Cardiac muscle cell (in vitro differentiated cells and primary cell): ENCODE results near the gene EVA1B. TPM values are rescaled to one million over a fixed set of nuclear protein-coding genes. Genes with fewer than 3 reads are reported as not detected.

Experiments used
- DNase-seq, 2 donors: peaks; one replicate each; pipeline versions ENCODE4 v3.0.0 to v3.0.0-alpha.2; 2010 to 2017; ENCODE audit warnings: low read depth in 1 of 2, low spot score in 1 of 2
- H3K27ac ChIP-seq: fragments of 200-600 bp; sonication (generic); 2 replicates; pipeline ENCODE4 v1.5.1; 2016
- H3K27me3 ChIP-seq: fragments of 200-600 bp; sonication (generic); 2 replicates; pipeline ENCODE4 v1.6.0; 2016; ENCODE audit warnings: control low read depth
- H3K36me3 ChIP-seq: fragments of 200-600 bp; sonication (generic); 2 replicates; pipeline ENCODE4 v1.5.1; 2016; ENCODE audit warnings: control low read depth
- H3K4me1 ChIP-seq: fragments of 200-600 bp; sonication (generic); 2 replicates; pipeline ENCODE4 v1.8.1; 2017; ENCODE audit warnings: low read depth, mild to moderate bottlenecking, mixed run types
- H3K4me3 ChIP-seq: fragments of 200-600 bp; sonication (generic); 2 replicates; pipeline ENCODE4 v1.5.1; 2016; ENCODE audit warnings: mild to moderate bottlenecking
- H3K9me3 ChIP-seq: fragments of 200-600 bp; sonication (generic); 2 replicates; pipeline ENCODE4 v1.5.1; 2017; ENCODE audit warnings: low read depth, mild to moderate bottlenecking, control low read depth
- CTCF ChIP-seq: IDR thresholded peaks from 2 replicates; pipeline ENCODE4 v1.5.1; 2012; ENCODE audit warnings: low read depth, mild to moderate bottlenecking, low read length
- polyA plus RNA-seq: library from polyadenylated mRNA; unstranded; fragments of >200 nt; fragmentation: Nextera tagmentation; extraction: Ambion mirVana; gene quantifications from 2 replicates; pipeline ENCODE4 v1.2.1, GENCODE V29; 2016
- total RNA-seq: library from RNA; depleted of rRNA; stranded (reverse); fragments of >200 nt; gene quantifications from 2 replicates; pipeline ENCODE4 v1.2.3, GENCODE V29; 2016

EVA1B gene
- total and polyA plus RNA-seq, 2 experiments from 2014 or later = 24.5 to 40.4 TPM

DNA sequence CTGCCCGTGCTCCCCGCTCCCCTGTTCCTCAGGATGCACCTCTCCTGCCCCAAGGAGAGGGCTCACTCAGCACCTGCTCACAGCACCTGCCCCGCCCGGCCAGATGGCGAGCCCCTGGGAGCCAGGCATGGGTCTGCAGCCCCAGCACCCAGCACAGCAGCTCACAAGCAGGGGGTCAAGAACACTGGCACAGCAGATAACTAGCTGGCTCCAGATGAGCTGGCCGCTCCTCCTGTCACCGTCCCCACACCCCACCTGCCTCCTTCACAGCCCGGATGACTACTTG lies 20.9 kb upstream of the EVA1B start:
- no peaks in the 10 kb centered on the region for H3K9me3 ChIP-seq
- no peak overlapping the region for H3K4me3 ChIP-seq
- H3K27ac ChIP-seq = no peak overlapping the region
- no peaks in the 10 kb centered on the region for H3K27me3 ChIP-seq
- H3K36me3 ChIP-seq = peaks cover 9% of the 10 kb centered on the region
- H3K4me1 ChIP-seq = no peaks in the 10 kb centered on the region
- DNase-seq = no peak
- no peak for TF ChIP-seq CTCF

- Histone ChIP-seq H3K9me3 (no peaks in the 10 kb centered on the region), H3K4me1 (no peaks in the 10 kb centered on the region), H3K27me3 (no peaks in the 10 kb centered on the region), H3K36me3 (peaks cover 9% of the 10 kb centered on the region), H3K27ac (no peak overlapping the region), H3K4me3 (no peak overlapping the region)
- TF ChIP-seq CTCF = no peak
- no peak for DNase-seq
Observed at GRCh38 chr1:36343651-36344394, 20.4 kb upstream of the EVA1B start.

- Histone ChIP-seq H3K27ac (no peak overlapping the region), H3K9me3 (no peaks in the 10 kb centered on the region), H3K4me3 (no peak overlapping the region), H3K4me1 (no peaks in the 10 kb centered on the region), H3K36me3 (no peaks in the 10 kb centered on the region), H3K27me3 (no peaks in the 10 kb centered on the region)
- peak; percentile 75 for TF ChIP-seq CTCF
- peak in 1 of 2 donors; percentile 73 for DNase-seq
Observed at GRCh38 chr1:36342426-36343185, 19.2 kb upstream of the EVA1B start.

- Histone ChIP-seq H3K36me3 (no peaks in the 10 kb centered on the region), H3K4me3 (no peak overlapping the region), H3K9me3 (no peaks in the 10 kb centered on the region), H3K4me1 (no peaks in the 10 kb centered on the region), H3K27me3 (no peaks in the 10 kb centered on the region), H3K27ac (no peak overlapping the region)
- TF ChIP-seq CTCF = no peak
- DNase-seq = no peak
Observed at GRCh38 chr1:36341626-36342320, 18.3 kb upstream of the EVA1B start.

- no peaks in the 10 kb centered on the region for H3K4me1 ChIP-seq
- H3K27me3 ChIP-seq = no peaks in the 10 kb centered on the region
- H3K36me3 ChIP-seq = no peaks in the 10 kb centered on the region
- no peak for TF ChIP-seq CTCF
- no peaks in the 10 kb centered on the region for H3K9me3 ChIP-seq
- H3K4me3 ChIP-seq = no peak overlapping the region
- no peak for DNase-seq
- peak overlapping the region; percentile 32 for H3K27ac ChIP-seq
Observed at GRCh38 chr1:36339615-36340014, 16.2 kb upstream of the EVA1B start.
